ENCODE measurements around the gene ADCY4.

DNA sequence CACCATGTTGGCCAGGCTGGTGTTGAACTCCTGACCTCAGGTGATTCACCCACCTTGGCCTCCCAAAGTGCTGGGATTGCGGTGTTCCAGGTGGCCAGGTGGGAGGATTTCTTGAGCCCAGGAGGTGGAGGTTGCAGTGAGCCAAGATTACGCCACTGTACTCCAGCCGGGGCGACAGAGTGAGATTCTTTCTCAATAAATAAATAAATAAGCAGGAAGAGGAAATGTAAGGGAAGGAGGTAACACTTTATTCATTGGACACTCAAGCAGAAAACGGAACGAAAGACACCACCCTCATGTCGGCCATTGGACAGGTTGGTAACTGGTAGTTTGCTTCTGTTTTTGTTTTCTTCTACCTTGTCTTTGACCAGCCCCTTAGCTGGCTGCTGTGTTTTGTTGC is 20.1 kb upstream of the ADCY4 start:
- no peak for TF ChIP-seq ATF3 (IDR thresholded peaks at IDR 0.05; ENCODE audit: insufficient read depth, low read depth, low read length)
- TF ChIP-seq POLR2A (IDR thresholded peaks at IDR 0.05; ENCODE audit: control extremely low read depth in 1 of 2, low read depth in 2 of 2, low read length in 2 of 2): no peak
- no peak for TF ChIP-seq CTCF (IDR thresholded peaks at IDR 0.05; ENCODE audit: control extremely low read depth in 1 of 3, insufficient read depth in 1 of 3, low read depth in 1 of 3, low read length in 3 of 3)
- no peak for TF ChIP-seq EZH2 (IDR thresholded peaks at IDR 0.05; ENCODE audit: low read depth, low read length, severe bottlenecking)
- no peak for TF ChIP-seq POLR2AphosphoS5 (IDR thresholded peaks at IDR 0.05; ENCODE audit: low read depth, low read length)
- TF ChIP-seq SIN3A (conservative IDR thresholded peaks at IDR 0.05 in 1 of 2, IDR thresholded peaks at IDR 0.05 in 1 of 2; ENCODE audit: low read depth in 1 of 2, low read length in 2 of 2): no peak
- no peak for TF ChIP-seq HDAC2 (IDR thresholded peaks at IDR 0.05; ENCODE audit: borderline replicate concordance in 1 of 2, low read depth in 2 of 2, low read length in 2 of 2)
- TF ChIP-seq ATF2 (IDR thresholded peaks at IDR 0.05; ENCODE audit: low read length): no peak
- TF ChIP-seq JUN (IDR thresholded peaks at IDR 0.05; ENCODE audit: low read depth, low read length): no peak
- TF ChIP-seq SP1 (IDR thresholded peaks at IDR 0.05; ENCODE audit: low read depth, low read length): no peak
